HG03469 (cell line): ENCODE measurements around the gene SETDB1.

Source experiments
- ATAC-seq: cut with Tn5 transposase; IDR thresholded peaks from one replicate; pipeline ENCODE4 v1.9.1; 2021; ENCODE audit warnings: mild to moderate bottlenecking, moderate library complexity, moderate number of reproducible peaks; ENCODE audit not compliant: unreplicated experiment

SETDB1 gene

DNA sequence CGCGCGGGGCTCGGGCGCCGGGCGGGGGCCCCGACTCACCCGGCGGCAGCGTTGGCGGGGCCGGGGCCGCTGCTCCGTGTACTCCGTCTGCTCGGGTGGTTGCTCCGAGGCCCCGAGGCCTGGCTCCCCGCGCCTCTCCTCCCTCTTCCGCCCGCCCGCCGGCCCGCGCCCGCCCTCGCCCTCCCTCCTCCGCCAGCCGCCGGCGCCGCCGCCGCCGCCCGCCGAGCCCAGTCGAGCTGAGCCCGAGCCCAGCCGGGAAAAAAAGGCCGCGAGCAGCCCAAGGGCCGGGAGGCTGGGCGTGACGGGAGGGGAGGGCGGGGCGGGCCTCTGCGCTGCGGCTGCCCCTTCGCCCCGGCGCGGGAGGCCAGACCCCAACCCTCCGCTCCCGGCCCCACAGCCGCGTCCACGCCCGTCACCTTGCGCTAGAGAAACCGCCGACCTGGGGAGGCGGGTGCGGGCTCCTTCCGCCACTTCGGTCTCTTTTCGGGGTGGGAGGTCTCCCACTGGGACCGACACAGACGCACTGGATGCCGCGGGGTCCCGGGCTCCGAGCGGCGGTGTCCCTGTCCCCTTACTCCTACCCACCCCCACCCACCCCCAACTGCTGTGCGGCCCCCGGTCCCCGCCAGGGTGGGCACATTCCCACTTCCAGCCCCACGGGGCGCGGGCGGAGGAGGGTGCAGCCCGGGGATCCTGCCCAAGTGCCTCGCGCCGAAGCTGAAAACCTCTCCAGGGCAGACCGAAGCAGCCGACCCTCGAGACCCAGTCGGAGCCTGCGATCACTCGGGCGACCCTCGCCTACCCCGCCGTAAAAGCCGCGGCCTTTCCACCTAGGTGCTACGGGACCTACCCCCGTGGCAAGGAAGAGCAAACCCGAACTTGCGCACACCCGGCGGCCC is 48.7 kb downstream of the SETDB1 start, which contains the start of gene CERS2:
TSS of gene CERS2 (minus strand) at position 256 of the 899 bp plus-strand sequence. CDS start 5,745 bp downstream, outside the sequence.
- no peak for ATAC-seq

- ATAC-seq, result no peak
These were observed 50.2 kb downstream of the SETDB1 start for GRCh38 chr1:150976401-150976821.

GRCh38 chr1:150976879-150977694 is 50.9 kb downstream of the SETDB1 start:
- no peak for ATAC-seq

DNA sequence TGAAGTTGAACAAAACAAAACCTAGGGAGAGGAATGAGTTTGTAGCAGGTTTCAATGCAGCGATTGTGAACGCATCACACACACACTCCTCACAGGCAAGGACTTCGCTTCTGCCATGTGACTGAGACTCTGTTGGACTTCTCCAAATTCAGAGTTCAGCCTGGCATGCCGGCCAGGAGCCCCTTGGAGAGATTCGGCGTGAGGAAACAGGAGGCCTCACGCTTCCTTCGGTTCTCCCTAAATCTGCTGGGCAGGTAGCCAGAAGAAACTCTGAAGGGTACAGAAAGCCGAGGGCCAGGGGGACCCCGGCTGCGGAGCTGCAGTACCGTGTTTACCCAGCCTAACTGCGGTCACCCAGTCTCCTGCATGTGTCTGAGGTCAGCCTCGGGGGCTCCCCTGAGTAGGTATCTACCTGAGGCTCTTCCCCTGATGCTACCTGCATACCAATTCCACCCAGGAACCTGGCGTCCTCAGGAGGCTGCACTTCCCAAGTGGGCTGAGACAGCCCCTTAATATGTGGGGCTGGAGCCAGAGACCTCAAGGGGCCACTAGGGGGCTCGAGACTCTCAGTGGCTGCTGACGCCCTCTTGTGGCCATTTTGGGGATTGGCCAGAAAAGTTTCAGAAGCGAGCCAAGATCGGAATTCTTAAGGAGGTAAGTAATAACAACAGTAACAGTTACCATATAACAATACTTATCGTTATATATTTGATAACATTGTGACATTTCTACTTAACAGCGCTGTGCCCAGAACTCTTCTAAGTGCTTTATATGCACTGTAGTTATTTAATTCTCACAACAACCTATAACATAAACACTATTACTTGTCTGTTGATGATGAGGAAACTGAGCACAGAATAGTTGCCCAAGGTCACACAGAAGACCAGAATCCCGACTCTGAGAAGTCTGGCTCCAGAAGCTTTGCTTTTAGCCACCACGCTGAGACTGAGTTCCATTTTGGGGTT is 53.2 kb downstream of the SETDB1 start:
- no peak for ATAC-seq

DNA sequence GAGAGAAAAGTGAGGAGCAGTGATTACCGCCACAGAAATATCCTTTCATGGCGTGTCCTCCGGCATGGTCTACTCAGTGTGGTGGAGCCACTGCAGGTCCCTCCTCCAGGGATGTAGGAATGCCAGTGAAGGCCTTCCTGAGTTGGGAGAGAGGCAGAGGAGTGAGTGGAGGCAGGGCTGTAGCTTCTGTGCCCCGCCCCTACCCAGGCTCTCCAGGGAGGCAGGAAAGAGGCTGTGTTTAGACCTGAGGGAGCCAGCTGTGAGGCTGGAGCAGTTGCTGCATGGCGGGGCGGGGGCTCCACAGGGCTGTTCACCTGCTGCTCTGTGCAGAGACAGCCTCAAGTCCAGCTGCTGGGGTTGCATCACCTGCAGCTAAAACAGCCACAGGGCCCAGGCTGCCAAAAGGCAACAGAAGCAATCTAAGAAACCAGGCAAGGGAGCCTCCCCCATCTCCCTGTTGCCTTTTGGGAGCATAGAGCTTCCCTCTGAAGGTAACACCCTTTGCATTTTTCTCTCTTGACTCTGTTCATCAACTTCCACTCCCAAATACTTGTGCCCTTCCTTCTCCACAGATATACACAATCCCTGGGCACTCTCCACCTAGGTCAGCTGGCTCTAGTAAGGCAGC is 55.1 kb downstream of the SETDB1 start:
- ATAC-seq, result no peak

- ATAC-seq, result no peak
These were observed 55.9 kb downstream of the SETDB1 start, which contains the start of gene ANXA9 for GRCh38 chr1:150981805-150982712. Gene ANXA9 (plus strand): TSS chr1:150982292. CDS start chr1:150983106, 814 bp downstream.

DNA sequence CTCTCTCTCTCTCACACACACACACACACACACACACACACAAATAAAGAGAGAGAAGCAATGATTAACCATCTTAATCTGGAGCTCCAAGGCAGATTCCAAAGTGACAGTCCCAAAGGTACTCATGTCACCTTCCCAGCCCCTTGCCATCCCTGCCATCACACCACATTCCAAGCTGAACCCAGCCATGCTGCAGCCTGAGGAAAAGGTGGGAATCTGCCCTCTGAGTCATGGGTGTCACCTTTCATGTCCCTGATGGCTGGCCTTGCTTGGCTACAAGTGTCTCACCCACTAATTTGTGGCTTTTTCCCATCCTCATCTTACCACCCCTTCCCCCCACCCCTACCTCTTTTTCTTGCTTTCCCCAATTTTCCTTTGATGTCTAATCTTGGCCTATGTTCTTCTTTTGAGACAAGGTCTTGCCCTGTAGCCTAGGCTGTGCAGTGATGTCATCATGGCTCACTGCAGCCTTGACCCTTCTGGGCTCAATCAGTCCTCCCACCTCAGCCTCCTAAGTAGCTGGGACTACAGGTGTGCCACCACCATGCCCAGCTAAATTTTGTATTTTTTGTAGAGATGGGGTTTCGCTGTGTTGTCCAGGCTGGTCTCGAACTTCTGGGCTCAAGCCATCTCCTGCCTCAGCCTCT is 59.1 kb downstream of the SETDB1 start:
- no peak for ATAC-seq

GRCh38 chr1:150987924-150988323 is 61.8 kb downstream of the SETDB1 start:
- no peak for ATAC-seq

GRCh38 chr1:150992626-150993025 is 66.5 kb downstream of the SETDB1 start:
- ATAC-seq, result no peak

GRCh38 chr1:150994248-150994647 is 68.1 kb downstream of the SETDB1 start:
- ATAC-seq, result no peak

- no peak for ATAC-seq
These were observed 69.3 kb downstream of the SETDB1 start for GRCh38 chr1:150995460-150995859.

DNA sequence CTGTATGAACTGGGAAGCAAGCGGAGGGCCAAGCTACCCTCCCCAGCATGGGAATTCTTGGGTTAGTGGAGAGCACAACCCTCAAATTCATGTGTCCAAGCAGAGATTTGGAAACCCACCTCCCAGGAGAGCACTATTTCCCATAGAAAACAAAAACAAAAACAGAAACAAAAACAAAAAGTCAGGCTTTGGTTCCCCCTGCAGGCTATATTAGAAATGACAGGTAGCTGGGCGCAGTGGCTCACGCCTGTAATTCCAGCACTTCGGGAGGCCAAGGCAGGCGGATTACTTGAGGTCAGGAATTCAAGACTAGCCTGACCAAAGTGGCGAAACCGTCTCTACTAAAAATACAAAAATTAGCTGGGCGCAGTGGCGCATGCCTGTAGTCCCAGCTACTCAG is 69.7 kb downstream of the SETDB1 start:
- no peak for ATAC-seq

DNA sequence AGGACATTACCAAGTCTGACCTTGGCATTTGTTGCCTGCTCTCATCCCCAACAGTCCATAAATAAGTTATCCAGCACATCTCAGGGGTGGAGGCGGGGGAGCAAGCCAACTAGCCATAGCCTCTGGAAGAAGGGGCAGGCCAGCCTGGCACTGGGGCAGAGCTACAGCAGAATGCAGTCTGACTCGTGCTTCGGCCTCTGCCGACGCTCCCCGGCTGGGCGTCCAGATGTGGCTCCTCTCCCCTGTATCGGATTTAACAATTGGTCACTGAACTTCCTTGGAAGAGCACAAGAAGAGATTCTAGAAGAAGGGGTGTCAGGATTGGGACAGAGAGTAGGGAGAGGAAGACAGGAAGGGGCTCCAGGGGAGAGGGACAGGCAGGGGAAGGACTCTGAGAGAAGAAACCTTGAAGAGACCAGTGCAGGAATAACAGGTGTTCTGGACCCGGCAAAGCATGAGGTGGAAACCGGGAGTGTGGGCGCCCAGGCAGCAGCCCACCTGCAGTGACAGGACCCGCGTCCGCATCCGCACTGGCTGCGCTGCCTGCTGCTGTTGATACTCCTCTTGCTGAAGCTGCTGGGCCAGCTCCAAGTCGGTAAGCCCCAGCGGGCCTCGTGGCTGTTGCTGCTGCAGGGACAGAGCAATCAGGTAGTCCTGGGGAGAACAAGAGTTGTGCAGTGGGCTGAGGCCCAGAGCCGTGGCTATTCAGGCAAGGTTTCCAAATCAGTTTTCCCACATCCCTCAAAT is 71.1 kb downstream of the SETDB1 start:
- ATAC-seq, result no peak

- ATAC-seq, result no peak
These were observed 71.8 kb downstream of the SETDB1 start for GRCh38 chr1:150997949-150998348.

DNA sequence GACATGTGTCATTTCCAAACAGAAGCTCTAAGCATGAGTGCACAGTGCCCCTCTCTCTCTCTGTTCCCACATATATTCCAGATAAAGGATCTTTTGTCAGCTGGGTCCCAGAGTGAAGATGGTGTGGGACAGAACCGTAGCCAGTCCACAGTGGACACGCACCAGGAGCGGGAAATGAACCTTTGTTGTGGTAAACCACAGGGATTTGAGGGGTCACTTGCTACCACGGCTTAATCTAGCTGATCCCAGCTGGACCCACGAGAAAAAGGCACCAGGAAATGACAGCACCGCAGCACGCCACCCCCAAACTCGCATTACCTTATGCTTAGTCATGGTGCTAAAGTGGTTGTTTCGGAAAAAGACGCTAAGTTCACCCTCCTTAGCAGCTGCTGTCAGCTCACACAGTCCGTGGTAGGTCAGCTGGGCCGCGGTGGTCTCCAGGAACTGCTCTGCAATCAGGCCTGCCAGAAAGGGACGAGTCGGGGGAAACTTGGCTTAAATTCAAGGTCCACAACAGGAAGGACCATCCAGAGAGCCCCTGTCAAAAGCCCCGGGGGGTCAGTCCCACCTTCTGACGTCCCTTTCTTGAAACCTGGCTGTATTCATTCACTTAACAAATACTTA is 73.0 kb downstream of the SETDB1 start:
- no peak for ATAC-seq

GRCh38 chr1:150999926-151000325 is 73.8 kb downstream of the SETDB1 start:
- no peak for ATAC-seq

- no peak for ATAC-seq
These were observed 74.2 kb downstream of the SETDB1 start for GRCh38 chr1:151000408-151000807.
